ENCODE data around the gene UBFD1.

The UBFD1 gene

GRCh38 chr16:23584186-23585076, 26.9 kb downstream of the UBFD1 start:
- Histone ChIP-seq H4K8ac (ENCODE audit: low read depth, low read length) (no peak overlapping the region), H3K18ac (ENCODE audit: low read length) (no peak overlapping the region), H3K4me2 (ENCODE audit: low read length) (no peak overlapping the region), H3K27ac (ENCODE audit: low read depth, low read length) (no peak overlapping the region), H2BK5ac (ENCODE audit: low read length) (no peak overlapping the region), H3K79me1 (ENCODE audit: low read length) (peaks cover 6% of the 10 kb centered on the region), H3K36me3 (ENCODE audit: control insufficient read depth, insufficient read depth, low read length) (peaks cover 10% of the 10 kb centered on the region), H3K4ac (ENCODE audit: low read depth, low read length) (no peak overlapping the region), H3K4me3 (ENCODE audit: low read length) (no peak overlapping the region), H4K5ac (ENCODE audit: low read length) (no peak overlapping the region), H3K9ac (ENCODE audit: low read length) (no peak overlapping the region), H3K79me2 (ENCODE audit: control insufficient read depth, insufficient read depth, low read length) (peaks cover 5% of the 10 kb centered on the region), H2AK5ac (ENCODE audit: low read length) (no peak overlapping the region), H3K27me3 (ENCODE audit: insufficient read depth, low read length, poor library complexity) (no peaks in the 10 kb centered on the region), H3K4me1 (ENCODE audit: control insufficient read depth, low read depth, low read length) (no peaks in the 10 kb centered on the region), H3K56ac (ENCODE audit: low read length) (no peak overlapping the region), H3K23ac (ENCODE audit: low read length) (no peak overlapping the region), H2BK120ac (ENCODE audit: low read depth, low read length) (no peak overlapping the region), H2BK15ac (replicated peaks; ENCODE audit: low read depth) (no peak overlapping the region)
- DNase-seq, result no peak
- no CpG with 5 or more reads among the region's 14 CpGs for WGBS (ENCODE audit: extremely low coverage, insufficient coverage, low lambda C conversion rate)

GRCh38 chr16:23587726-23588125, 30.2 kb downstream of the UBFD1 start:
- no peak overlapping the region for H3K4me2 ChIP-seq (ENCODE audit: low read length)
- no peak overlapping the region for H4K5ac ChIP-seq (ENCODE audit: low read length)
- no peak overlapping the region for H3K23ac ChIP-seq (ENCODE audit: low read length)
- H3K36me3 ChIP-seq (ENCODE audit: control insufficient read depth, insufficient read depth, low read length), result peaks cover 18% of the 10 kb centered on the region
- peak; percentile 26 for DNase-seq
- no CpG with 5 or more reads among the region's 5 CpGs for WGBS (ENCODE audit: extremely low coverage, insufficient coverage, low lambda C conversion rate)
- no peak overlapping the region for H2AK5ac ChIP-seq (ENCODE audit: low read length)
- H3K27me3 ChIP-seq (ENCODE audit: insufficient read depth, low read length, poor library complexity), result no peaks in the 10 kb centered on the region
- no peak overlapping the region for H3K56ac ChIP-seq (ENCODE audit: low read length)
- H3K79me1 ChIP-seq (ENCODE audit: low read length), result peaks cover 23% of the 10 kb centered on the region
- H3K79me2 ChIP-seq (ENCODE audit: control insufficient read depth, insufficient read depth, low read length), result peaks cover 31% of the 10 kb centered on the region
- no peaks in the 10 kb centered on the region for H3K4me1 ChIP-seq (ENCODE audit: control insufficient read depth, low read depth, low read length)
- H3K27ac ChIP-seq (ENCODE audit: low read depth, low read length), result no peak overlapping the region
- H3K9ac ChIP-seq (ENCODE audit: low read length), result no peak overlapping the region
- no peak overlapping the region for H2BK120ac ChIP-seq (ENCODE audit: low read depth, low read length)
- H4K8ac ChIP-seq (ENCODE audit: low read depth, low read length), result no peak overlapping the region
- H2BK15ac ChIP-seq (replicated peaks; ENCODE audit: low read depth), result no peak overlapping the region
- H3K4ac ChIP-seq (ENCODE audit: low read depth, low read length), result no peak overlapping the region
- H3K4me3 ChIP-seq (ENCODE audit: low read length), result no peak overlapping the region
- no peak overlapping the region for H2BK5ac ChIP-seq (ENCODE audit: low read length)
- H3K18ac ChIP-seq (ENCODE audit: low read length), result no peak overlapping the region

DNA sequence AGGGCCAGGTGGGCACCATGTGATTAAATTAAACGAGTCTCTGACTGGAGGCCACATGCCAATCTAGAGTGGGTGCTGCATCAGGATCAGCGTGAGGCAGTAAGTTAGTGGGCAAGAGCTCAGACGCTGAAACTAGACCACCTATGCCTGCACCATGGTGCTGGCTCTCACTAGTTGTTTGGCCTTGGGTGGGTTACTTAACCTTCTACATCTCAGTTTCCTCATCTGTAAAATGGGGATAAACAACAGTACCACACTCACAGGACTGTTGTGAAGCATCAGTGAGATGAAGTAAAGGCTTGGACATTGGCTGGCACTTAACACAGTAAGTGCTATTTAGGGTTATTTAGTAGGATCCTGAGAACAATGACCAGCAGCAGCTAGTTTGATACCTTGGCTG, 32.7 kb downstream of the UBFD1 start:
- no CpG with 5 or more reads among the region's 3 CpGs for WGBS (ENCODE audit: extremely low coverage, insufficient coverage, low lambda C conversion rate)
- no peak for DNase-seq

GRCh38 chr16:23594186-23594585, 36.7 kb downstream of the UBFD1 start:
- H3K23ac ChIP-seq (ENCODE audit: low read length), result no peak overlapping the region
- no peak overlapping the region for H3K27ac ChIP-seq (ENCODE audit: low read depth, low read length)
- H3K18ac ChIP-seq (ENCODE audit: low read length), result no peak overlapping the region
- H3K79me2 ChIP-seq (ENCODE audit: control insufficient read depth, insufficient read depth, low read length), result peaks cover 55% of the 10 kb centered on the region
- peaks cover 23% of the 10 kb centered on the region for H3K79me1 ChIP-seq (ENCODE audit: low read length)
- peaks cover 2% of the 10 kb centered on the region for H3K4me1 ChIP-seq (ENCODE audit: control insufficient read depth, low read depth, low read length)
- peaks cover 11% of the 10 kb centered on the region for H3K36me3 ChIP-seq (ENCODE audit: control insufficient read depth, insufficient read depth, low read length)
- H2BK120ac ChIP-seq (ENCODE audit: low read depth, low read length), result no peak overlapping the region
- H4K8ac ChIP-seq (ENCODE audit: low read depth, low read length), result no peak overlapping the region
- WGBS (ENCODE audit: extremely low coverage, insufficient coverage, low lambda C conversion rate), result no CpG with 5 or more reads among the region's 12 CpGs
- no peak overlapping the region for H3K4ac ChIP-seq (ENCODE audit: low read depth, low read length)
- no peak overlapping the region for H3K4me3 ChIP-seq (ENCODE audit: low read length)
- no peak for DNase-seq
- no peak overlapping the region for H2BK5ac ChIP-seq (ENCODE audit: low read length)
- H3K27me3 ChIP-seq (ENCODE audit: insufficient read depth, low read length, poor library complexity), result no peaks in the 10 kb centered on the region
- no peak overlapping the region for H3K56ac ChIP-seq (ENCODE audit: low read length)
- H4K5ac ChIP-seq (ENCODE audit: low read length), result no peak overlapping the region
- no peak overlapping the region for H3K4me2 ChIP-seq (ENCODE audit: low read length)
- no peak overlapping the region for H2BK15ac ChIP-seq (replicated peaks; ENCODE audit: low read depth)
- H3K9ac ChIP-seq (ENCODE audit: low read length), result no peak overlapping the region
- no peak overlapping the region for H2AK5ac ChIP-seq (ENCODE audit: low read length)

More for the DNA sequence above, 32.7 kb downstream of the UBFD1 start:
- no peak overlapping the region for H4K5ac ChIP-seq (ENCODE audit: low read length)
- peaks cover 1% of the 10 kb centered on the region for H3K4me1 ChIP-seq (ENCODE audit: control insufficient read depth, low read depth, low read length)
- no peak overlapping the region for H2BK120ac ChIP-seq (ENCODE audit: low read depth, low read length)
- H3K4ac ChIP-seq (ENCODE audit: low read depth, low read length), result no peak overlapping the region
- H3K27ac ChIP-seq (ENCODE audit: low read depth, low read length), result no peak overlapping the region
- no peak overlapping the region for H4K8ac ChIP-seq (ENCODE audit: low read depth, low read length)
- no peak overlapping the region for H3K18ac ChIP-seq (ENCODE audit: low read length)
- H3K79me2 ChIP-seq (ENCODE audit: control insufficient read depth, insufficient read depth, low read length), result peaks cover 52% of the 10 kb centered on the region
- no peak overlapping the region for H2BK5ac ChIP-seq (ENCODE audit: low read length)
- H3K23ac ChIP-seq (ENCODE audit: low read length), result no peak overlapping the region
- H3K4me2 ChIP-seq (ENCODE audit: low read length), result no peak overlapping the region
- H3K4me3 ChIP-seq (ENCODE audit: low read length), result no peak overlapping the region
- no peaks in the 10 kb centered on the region for H3K27me3 ChIP-seq (ENCODE audit: insufficient read depth, low read length, poor library complexity)
- peaks cover 11% of the 10 kb centered on the region for H3K36me3 ChIP-seq (ENCODE audit: control insufficient read depth, insufficient read depth, low read length)
- peaks cover 27% of the 10 kb centered on the region for H3K79me1 ChIP-seq (ENCODE audit: low read length)
- no peak overlapping the region for H3K9ac ChIP-seq (ENCODE audit: low read length)
- H2BK15ac ChIP-seq (replicated peaks; ENCODE audit: low read depth), result no peak overlapping the region
- H3K56ac ChIP-seq (ENCODE audit: low read length), result no peak overlapping the region
- H2AK5ac ChIP-seq (ENCODE audit: low read length), result no peak overlapping the region

- H2AK5ac ChIP-seq (ENCODE audit: low read length), result no peak overlapping the region
- peak overlapping the region; percentile 91 for H3K18ac ChIP-seq (ENCODE audit: low read length)
- no peaks in the 10 kb centered on the region for H3K27me3 ChIP-seq (ENCODE audit: insufficient read depth, low read length, poor library complexity)
- peak overlapping the region; percentile 100 for H3K4me3 ChIP-seq (ENCODE audit: low read length)
- peak overlapping the region; percentile 97 for H3K56ac ChIP-seq (ENCODE audit: low read length)
- no peak overlapping the region for H2BK120ac ChIP-seq (ENCODE audit: low read depth, low read length)
- no peak overlapping the region for H4K5ac ChIP-seq (ENCODE audit: low read length)
- H4K8ac ChIP-seq (ENCODE audit: low read depth, low read length), result no peak overlapping the region
- H3K23ac ChIP-seq (ENCODE audit: low read length), result peak overlapping the region; percentile 66
- peaks cover 2% of the 10 kb centered on the region for H3K4me1 ChIP-seq (ENCODE audit: control insufficient read depth, low read depth, low read length)
- DNase-seq, result peak; percentile 21
- peaks cover 50% of the 10 kb centered on the region for H3K79me2 ChIP-seq (ENCODE audit: control insufficient read depth, insufficient read depth, low read length)
- no peak overlapping the region for H2BK5ac ChIP-seq (ENCODE audit: low read length)
- no CpG with 5 or more reads among the region's 34 CpGs for WGBS (ENCODE audit: extremely low coverage, insufficient coverage, low lambda C conversion rate)
- H3K9ac ChIP-seq (ENCODE audit: low read length), result peak overlapping the region; percentile 94
- H3K36me3 ChIP-seq (ENCODE audit: control insufficient read depth, insufficient read depth, low read length), result peaks cover 8% of the 10 kb centered on the region
- no peak overlapping the region for H2BK15ac ChIP-seq (replicated peaks; ENCODE audit: low read depth)
- H3K4ac ChIP-seq (ENCODE audit: low read depth, low read length), result peak overlapping the region; percentile 76
- H3K27ac ChIP-seq (ENCODE audit: low read depth, low read length), result no peak overlapping the region
- H3K4me2 ChIP-seq (ENCODE audit: low read length), result peak overlapping the region; percentile 34
- H3K79me1 ChIP-seq (ENCODE audit: low read length), result peaks cover 19% of the 10 kb centered on the region
These were observed 37.9 kb downstream of the UBFD1 start for GRCh38 chr16:23595246-23595950.
